Measurements from ENCODE around the gene DENND4C. TPM values are rescaled to one million over a fixed set of nuclear protein-coding genes. Genes with fewer than 3 reads are reported as not detected.
"Not testable (repeated sequence)": the region's sequence is repeated elsewhere in the genome, so short reads cannot be mapped to it uniquely, and the experiment has no call there.

DENND4C gene
- total RNA-seq, 2 experiments from 2014 or later, result 18.8 to 28.6 TPM

GRCh38 chr9:19379697-19380046, 149.2 kb downstream of the DENND4C start:
- DNase-seq (ENCODE audit: low spot score), result peak; percentile 51
- BruUV-seq (replicated peaks), result no TSS peak
- Histone ChIP-seq H3K4me1 (ENCODE audit: insufficient read depth, low read length, poor library complexity, severe bottlenecking) (peaks cover 42% of the 10 kb centered on the region), H3K4me2 (ENCODE audit: low read length) (peak overlapping the region; percentile 93), H3K27ac (ENCODE audit: low read depth, low read length, poor library complexity, severe bottlenecking) (peak overlapping the region; percentile 75), H3K36me3 (ENCODE audit: insufficient read depth, low read length) (peaks cover 53% of the 10 kb centered on the region), H3K79me2 (ENCODE audit: insufficient read depth, low read depth, low read length) (peaks cover 49% of the 10 kb centered on the region), H2AFZ (ENCODE audit: low read length) (no peak overlapping the region), H4K20me1 (ENCODE audit: insufficient read depth, low read length) (peaks cover 43% of the 10 kb centered on the region), H3K9me3 (ENCODE audit: low read length) (no peaks in the 10 kb centered on the region), H3K4me3 (ENCODE audit: low read depth, low read length, poor library complexity, severe bottlenecking) (peak overlapping the region; percentile 96), H3K9me2 (ENCODE audit: insufficient read depth, low read length) (no peaks in the 10 kb centered on the region)
- ChIA-PET POLR2A (interaction anchor here (0.9 to 1.1 kb wide), 4 partner anchors 17 to 157 kb away, joined by 3 read pairs; no protein-coding TSS in a partner anchor), CTCF (ENCODE audit: unreplicated experiment) (no interaction called here)
- intact Hi-C loops (cut with micrococcal nuclease; ENCODE audit: unreplicated experiment), result loop anchor here (1.0 to 2.0 kb wide), 4 partner anchors 29 to 330 kb away; partner anchors contain the start of genes DENND4C and RRAGA
- TF ChIP-seq CTCF (conservative IDR thresholded peaks at IDR 0.05; ENCODE audit: low read length) (no peak), EZH2phosphoT487 (IDR thresholded peaks at IDR 0.05; ENCODE audit: borderline replicate concordance, low read depth, low read length) (no peak)

GRCh38 chr9:19380826-19381075, 150.3 kb downstream of the DENND4C start:
- Histone ChIP-seq H3K4me3 (ENCODE audit: low read depth, low read length, poor library complexity, severe bottlenecking) (peak overlapping the region; percentile 96), H3K27ac (ENCODE audit: low read depth, low read length, poor library complexity, severe bottlenecking) (peak overlapping the region; percentile 75), H3K9me2 (ENCODE audit: insufficient read depth, low read length) (no peaks in the 10 kb centered on the region), H3K79me2 (ENCODE audit: insufficient read depth, low read depth, low read length) (peaks cover 49% of the 10 kb centered on the region), H2AFZ (ENCODE audit: low read length) (peak overlapping the region; percentile 74), H3K4me2 (ENCODE audit: low read length) (peak overlapping the region; percentile 81), H4K20me1 (ENCODE audit: insufficient read depth, low read length) (peaks cover 37% of the 10 kb centered on the region), H3K9me3 (ENCODE audit: low read length) (no peaks in the 10 kb centered on the region), H3K4me1 (ENCODE audit: insufficient read depth, low read length, poor library complexity, severe bottlenecking) (peaks cover 37% of the 10 kb centered on the region), H3K36me3 (ENCODE audit: insufficient read depth, low read length) (peaks cover 43% of the 10 kb centered on the region)
- CTCF ChIA-PET (ENCODE audit: unreplicated experiment), result no interaction called here
- no peak for DNase-seq (ENCODE audit: low spot score)
- POLR2A ChIA-PET, result interaction anchor here (1.0 kb wide), 1 partner anchor 16 kb away, joined by 3 read pairs; no protein-coding TSS in a partner anchor
- TF ChIP-seq CTCF (conservative IDR thresholded peaks at IDR 0.05; ENCODE audit: low read length) (no peak), EZH2phosphoT487 (IDR thresholded peaks at IDR 0.05; ENCODE audit: borderline replicate concordance, low read depth, low read length) (no peak)
- intact Hi-C loops (cut with micrococcal nuclease; ENCODE audit: unreplicated experiment), result loop anchor here (1.0 to 2.0 kb wide), 4 partner anchors 28 to 331 kb away; partner anchors contain the start of genes DENND4C and RRAGA
- BruUV-seq (replicated peaks), result no TSS peak

GRCh38 chr9:19381656-19382055, 151.2 kb downstream of the DENND4C start:
- no peaks in the 10 kb centered on the region for H3K9me2 ChIP-seq (ENCODE audit: insufficient read depth, low read length)
- peaks cover 34% of the 10 kb centered on the region for H3K36me3 ChIP-seq (ENCODE audit: insufficient read depth, low read length)
- no peak overlapping the region for H3K27ac ChIP-seq (ENCODE audit: low read depth, low read length, poor library complexity, severe bottlenecking)
- POLR2A ChIA-PET, result no interaction called here
- H2AFZ ChIP-seq (ENCODE audit: low read length), result no peak overlapping the region
- peak overlapping the region; percentile 81 for H3K4me2 ChIP-seq (ENCODE audit: low read length)
- no TSS peak for BruUV-seq (replicated peaks)
- intact Hi-C loops (cut with micrococcal nuclease; ENCODE audit: unreplicated experiment), result loop anchor here (2.0 kb wide), 1 partner anchor 151 kb away; the partner anchor contains the start of gene DENND4C
- H3K79me2 ChIP-seq (ENCODE audit: insufficient read depth, low read depth, low read length), result peaks cover 41% of the 10 kb centered on the region
- no peak for DNase-seq (ENCODE audit: low spot score)
- no peaks in the 10 kb centered on the region for H3K9me3 ChIP-seq (ENCODE audit: low read length)
- peaks cover 28% of the 10 kb centered on the region for H4K20me1 ChIP-seq (ENCODE audit: insufficient read depth, low read length)
- CTCF ChIA-PET (ENCODE audit: unreplicated experiment), result no interaction called here
- H3K4me3 ChIP-seq (ENCODE audit: low read depth, low read length, poor library complexity, severe bottlenecking), result no peak overlapping the region
- no peak for TF ChIP-seq CTCF (conservative IDR thresholded peaks at IDR 0.05; ENCODE audit: low read length)
- no peak for TF ChIP-seq EZH2phosphoT487 (IDR thresholded peaks at IDR 0.05; ENCODE audit: borderline replicate concordance, low read depth, low read length)
- H3K4me1 ChIP-seq (ENCODE audit: insufficient read depth, low read length, poor library complexity, severe bottlenecking), result peaks cover 30% of the 10 kb centered on the region

GRCh38 chr9:19385212-19385611, 154.7 kb downstream of the DENND4C start:
- BruUV-seq (replicated peaks); H3K4me2 ChIP-seq (ENCODE audit: low read length); H3K27ac ChIP-seq (ENCODE audit: low read depth, low read length, poor library complexity, severe bottlenecking); H3K9me2 ChIP-seq (ENCODE audit: insufficient read depth, low read length); H3K79me2 ChIP-seq (ENCODE audit: insufficient read depth, low read depth, low read length); H4K20me1 ChIP-seq (ENCODE audit: insufficient read depth, low read length); intact Hi-C loops (cut with micrococcal nuclease; ENCODE audit: unreplicated experiment); H3K9me3 ChIP-seq (ENCODE audit: low read length); DNase-seq (ENCODE audit: low spot score); H3K4me3 ChIP-seq (ENCODE audit: low read depth, low read length, poor library complexity, severe bottlenecking); CTCF ChIA-PET (ENCODE audit: unreplicated experiment); H2AFZ ChIP-seq (ENCODE audit: low read length); H3K36me3 ChIP-seq (ENCODE audit: insufficient read depth, low read length): not testable (repeated sequence)
- POLR2A ChIA-PET, result interaction anchor here (1.1 to 1.2 kb wide), 2 partner anchors 18 to 248 kb away, joined by 3 read pairs; no protein-coding TSS in a partner anchor
- H3K4me1 ChIP-seq (ENCODE audit: insufficient read depth, low read length, poor library complexity, severe bottlenecking), result peaks cover 12% of the 10 kb centered on the region
